ENCODE data around the gene BNC2.

DNA sequence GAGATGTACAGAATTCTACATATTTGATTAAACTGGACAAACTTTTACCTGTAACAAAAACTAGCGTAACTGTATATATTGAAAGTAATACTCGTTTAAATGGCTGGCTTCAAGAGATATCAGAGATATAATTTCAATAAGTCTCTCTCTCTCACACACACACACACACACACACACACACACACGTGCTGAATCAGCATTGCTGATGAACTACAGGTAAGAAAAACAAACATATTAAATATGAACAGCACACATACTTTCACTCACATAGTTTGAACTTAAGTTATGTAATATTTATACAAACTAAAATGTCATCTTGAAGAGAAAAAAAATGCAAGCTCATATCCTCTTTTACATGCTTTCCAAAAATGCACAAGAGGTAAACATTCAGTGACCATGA, 145.4 kb downstream of the BNC2 start:
- TF ChIP-seq, protein P1, sequence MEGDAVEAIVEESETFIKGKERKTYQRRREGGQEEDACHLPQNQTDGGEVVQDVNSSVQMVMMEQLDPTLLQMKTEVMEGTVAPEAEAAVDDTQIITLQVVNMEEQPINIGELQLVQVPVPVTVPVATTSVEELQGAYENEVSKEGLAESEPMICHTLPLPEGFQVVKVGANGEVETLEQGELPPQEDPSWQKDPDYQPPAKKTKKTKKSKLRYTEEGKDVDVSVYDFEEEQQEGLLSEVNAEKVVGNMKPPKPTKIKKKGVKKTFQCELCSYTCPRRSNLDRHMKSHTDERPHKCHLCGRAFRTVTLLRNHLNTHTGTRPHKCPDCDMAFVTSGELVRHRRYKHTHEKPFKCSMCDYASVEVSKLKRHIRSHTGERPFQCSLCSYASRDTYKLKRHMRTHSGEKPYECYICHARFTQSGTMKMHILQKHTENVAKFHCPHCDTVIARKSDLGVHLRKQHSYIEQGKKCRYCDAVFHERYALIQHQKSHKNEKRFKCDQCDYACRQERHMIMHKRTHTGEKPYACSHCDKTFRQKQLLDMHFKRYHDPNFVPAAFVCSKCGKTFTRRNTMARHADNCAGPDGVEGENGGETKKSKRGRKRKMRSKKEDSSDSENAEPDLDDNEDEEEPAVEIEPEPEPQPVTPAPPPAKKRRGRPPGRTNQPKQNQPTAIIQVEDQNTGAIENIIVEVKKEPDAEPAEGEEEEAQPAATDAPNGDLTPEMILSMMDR (CRISPR knock-in tag; IDR thresholded peaks at IDR 0.05): no peak
- TF ChIP-seq TCF7L2 (IDR thresholded peaks at IDR 0.05; ENCODE audit: low read depth, low read length): no peak
- no peak for TF ChIP-seq HCFC1 (IDR thresholded peaks at IDR 0.05; ENCODE audit: low read depth, low read length)
- no peak for TF ChIP-seq PRPF4 (IDR thresholded peaks at IDR 0.05; ENCODE audit: low read depth, low read length, poor library complexity, severe bottlenecking)
